ENCODE measurements around the gene SOCS7.

SOCS7 gene

GRCh38 chr17:38361694-38362465 is 10.2 kb downstream of the SOCS7 start:
- TF ChIP-seq CTCF (IDR thresholded peaks at IDR 0.05), result no peak

GRCh38 chr17:38363016-38363415 is 11.4 kb downstream of the SOCS7 start:
- no peak overlapping the region for H3K27ac ChIP-seq
- no peak for DNase-seq (ENCODE audit: low spot score)
- no peak for TF ChIP-seq CTCF (IDR thresholded peaks at IDR 0.05)
- H3K4me3 ChIP-seq, result no peak overlapping the region

More at GRCh38 chr17:38361694-38362465, 10.2 kb downstream of the SOCS7 start:
- no peak for DNase-seq (ENCODE audit: low spot score)
- Histone ChIP-seq H3K4me3 (no peak overlapping the region), H3K27ac (no peak overlapping the region)

- no peak for TF ChIP-seq CTCF (IDR thresholded peaks at IDR 0.05)
- H3K4me3 ChIP-seq, result no peak overlapping the region
- no peak overlapping the region for H3K27ac ChIP-seq
- DNase-seq (ENCODE audit: low spot score), result no peak
Measured at GRCh38 chr17:38364741-38365140, 13.1 kb downstream of the SOCS7 start.

GRCh38 chr17:38369124-38369886 is 17.7 kb downstream of the SOCS7 start:
- Histone ChIP-seq H3K4me3 (no peak overlapping the region), H3K27ac (no peak overlapping the region)
- no peak for DNase-seq (ENCODE audit: low spot score)
- no peak for TF ChIP-seq CTCF (IDR thresholded peaks at IDR 0.05)

GRCh38 chr17:38379448-38379847 is 27.8 kb downstream of the SOCS7 start:
- no peak for DNase-seq (ENCODE audit: low spot score)
- TF ChIP-seq CTCF (IDR thresholded peaks at IDR 0.05), result no peak
- H3K27ac ChIP-seq, result no peak overlapping the region
- no peak overlapping the region for H3K4me3 ChIP-seq

- TF ChIP-seq CTCF (IDR thresholded peaks at IDR 0.05), result no peak
- Histone ChIP-seq H3K27ac (no peak overlapping the region), H3K4me3 (no peak overlapping the region)
- DNase-seq (ENCODE audit: low spot score), result no peak
Measured at GRCh38 chr17:38395090-38395489, 43.4 kb downstream of the SOCS7 start.
